ENCODE results near the gene GABARAPL1.

- TF ChIP-seq POLR2A (IDR thresholded peaks at IDR 0.05) (no peak), CTCF (IDR thresholded peaks at IDR 0.05) (no peak)
Observed at GRCh38 chr12:10238526-10238925, 25.8 kb downstream of the GABARAPL1 start.

Data from heart left ventricle (tissue), 13 donors.